GDM1 (cell line): ENCODE data around the gene CTCF.

Source experiments
- DNase-seq: peaks from one replicate; lab custom pipeline; 2025; lab: John Stamatoyannopoulos, UW

CTCF gene

GRCh38 chr16:67653128-67653788 lies 90.9 kb downstream of the CTCF start:
- DNase-seq, result no peak

- DNase-seq, result no peak
Observed at GRCh38 chr16:67653789-67654402, 91.6 kb downstream of the CTCF start.

- no peak for DNase-seq
Observed at GRCh38 chr16:67654403-67654911, 92.1 kb downstream of the CTCF start.

GRCh38 chr16:67655363-67655762 lies 93.0 kb downstream of the CTCF start:
- no peak for DNase-seq

GRCh38 chr16:67656344-67657016 lies 94.2 kb downstream of the CTCF start:
- no peak for DNase-seq

- DNase-seq, result no peak
Observed at GRCh38 chr16:67657017-67657608, 94.8 kb downstream of the CTCF start.

GRCh38 chr16:67657751-67658518 lies 95.6 kb downstream of the CTCF start:
- no peak for DNase-seq

- no peak for DNase-seq
Observed at GRCh38 chr16:67658849-67659674, 96.7 kb downstream of the CTCF start.

GRCh38 chr16:67659675-67660563 lies 97.6 kb downstream of the CTCF start, which contains the start of gene ACD:
TSS of gene ACD (minus strand) at chr16:67660260. CDS start at chr16:67660220, 40 bp downstream.
- DNase-seq, result peak; percentile 68

- DNase-seq, result peak; percentile 90
Observed at GRCh38 chr16:67660564-67661028, 98.3 kb downstream of the CTCF start, which contains the start of gene PARD6A. TSS of gene PARD6A (plus strand) at chr16:67660960. CDS start at chr16:67661039, 79 bp downstream.

GRCh38 chr16:67661101-67661761 lies 98.9 kb downstream of the CTCF start:
- DNase-seq, result no peak

- no peak for DNase-seq
Observed at GRCh38 chr16:67661886-67662652, 99.7 kb downstream of the CTCF start.

- DNase-seq, result no peak
Observed at GRCh38 chr16:67662653-67663010, 100.3 kb downstream of the CTCF start.

GRCh38 chr16:67663151-67663876 lies 101.0 kb downstream of the CTCF start:
- no peak for DNase-seq

- DNase-seq, result no peak
Observed at GRCh38 chr16:67663877-67664222, 101.5 kb downstream of the CTCF start.

GRCh38 chr16:67664258-67664657 lies 101.9 kb downstream of the CTCF start:
- no peak for DNase-seq

GRCh38 chr16:67664871-67665270 lies 102.5 kb downstream of the CTCF start:
- no peak for DNase-seq

GRCh38 chr16:67665598-67665997 lies 103.3 kb downstream of the CTCF start:
- no peak for DNase-seq
